ENCODE results near the gene MORF4L1.

GRCh38 chr15:78878356-78878755 lies 5.7 kb downstream of the MORF4L1 start:
- no peak for TF ChIP-seq CTCF (IDR thresholded peaks at IDR 0.05)
- TF ChIP-seq POLR2A (IDR thresholded peaks at IDR 0.05) = no peak

Measured in uterus (tissue), 2 donors.